Measurements from ENCODE around the gene LRRC36.

LRRC36 gene

DNA sequence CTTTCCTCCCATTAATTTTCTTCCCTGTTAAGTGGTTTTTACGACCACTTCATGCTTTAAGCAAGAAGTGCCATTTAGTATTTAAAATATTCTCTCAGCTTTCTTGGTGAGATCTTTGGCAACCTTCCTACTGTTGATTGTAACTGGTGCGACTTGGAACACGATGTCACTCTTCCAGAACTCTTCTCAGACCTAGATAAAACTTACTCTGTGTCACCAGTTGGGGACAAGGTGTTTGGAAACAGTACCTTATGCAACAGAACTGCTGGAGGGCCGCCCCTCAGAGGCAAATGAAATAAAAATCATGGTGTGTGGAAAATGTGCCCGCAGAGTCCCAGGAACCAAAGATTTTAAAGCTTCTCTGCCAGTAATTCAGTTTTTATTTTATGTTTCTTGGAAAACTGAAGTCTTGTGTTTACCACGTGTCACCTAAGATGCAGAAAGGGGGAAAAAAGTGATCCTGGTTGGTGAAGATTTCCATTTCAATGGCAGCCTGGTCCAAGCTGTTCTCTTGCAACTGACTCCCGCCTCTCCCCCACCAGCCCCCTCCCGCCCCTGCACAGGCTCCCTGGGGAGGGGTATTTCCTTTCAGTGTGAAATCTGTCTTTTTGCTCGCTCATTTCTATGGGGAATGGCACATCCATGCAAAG, 97.1 kb downstream of the LRRC36 start:
- Histone ChIP-seq H3K9me3 (ENCODE audit: insufficient read depth, low read depth, low read length) (no peaks in the 10 kb centered on the region), H3K79me2 (ENCODE audit: insufficient read depth, low read length) (no peaks in the 10 kb centered on the region), H3F3A (ENCODE audit: low read depth) (no peaks in the 10 kb centered on the region), H3K36me3 (ENCODE audit: insufficient read depth, low read length) (no peaks in the 10 kb centered on the region), H3K9me2 (replicated peaks; ENCODE audit: low read depth, low read length) (no peaks in the 10 kb centered on the region), H3K27me3 (ENCODE audit: insufficient read depth, low read length, poor library complexity, severe bottlenecking) (no peaks in the 10 kb centered on the region), H3K4me2 (ENCODE audit: low read depth, low read length, poor library complexity, severe bottlenecking) (no peak overlapping the region), H4K20me1 (ENCODE audit: insufficient read depth, low read length, poor library complexity, severe bottlenecking) (no peaks in the 10 kb centered on the region), H2AFZ (ENCODE audit: low read length) (no peak overlapping the region), H3K4me1 (ENCODE audit: insufficient read depth, low read length, poor library complexity, severe bottlenecking) (no peaks in the 10 kb centered on the region), H3K4me3 (ENCODE audit: low read length, poor library complexity, severe bottlenecking) (no peak overlapping the region), H3K9ac (ENCODE audit: low read depth, low read length, poor library complexity, severe bottlenecking) (no peak overlapping the region)
- TF ChIP-seq, protein P1, sequence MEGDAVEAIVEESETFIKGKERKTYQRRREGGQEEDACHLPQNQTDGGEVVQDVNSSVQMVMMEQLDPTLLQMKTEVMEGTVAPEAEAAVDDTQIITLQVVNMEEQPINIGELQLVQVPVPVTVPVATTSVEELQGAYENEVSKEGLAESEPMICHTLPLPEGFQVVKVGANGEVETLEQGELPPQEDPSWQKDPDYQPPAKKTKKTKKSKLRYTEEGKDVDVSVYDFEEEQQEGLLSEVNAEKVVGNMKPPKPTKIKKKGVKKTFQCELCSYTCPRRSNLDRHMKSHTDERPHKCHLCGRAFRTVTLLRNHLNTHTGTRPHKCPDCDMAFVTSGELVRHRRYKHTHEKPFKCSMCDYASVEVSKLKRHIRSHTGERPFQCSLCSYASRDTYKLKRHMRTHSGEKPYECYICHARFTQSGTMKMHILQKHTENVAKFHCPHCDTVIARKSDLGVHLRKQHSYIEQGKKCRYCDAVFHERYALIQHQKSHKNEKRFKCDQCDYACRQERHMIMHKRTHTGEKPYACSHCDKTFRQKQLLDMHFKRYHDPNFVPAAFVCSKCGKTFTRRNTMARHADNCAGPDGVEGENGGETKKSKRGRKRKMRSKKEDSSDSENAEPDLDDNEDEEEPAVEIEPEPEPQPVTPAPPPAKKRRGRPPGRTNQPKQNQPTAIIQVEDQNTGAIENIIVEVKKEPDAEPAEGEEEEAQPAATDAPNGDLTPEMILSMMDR (conservative IDR thresholded peaks at IDR 0.05; ENCODE audit: low read length) = no peak
- no peak for TF ChIP-seq EZH2phosphoT487 (IDR thresholded peaks at IDR 0.05; ENCODE audit: borderline replicate concordance)

DNA sequence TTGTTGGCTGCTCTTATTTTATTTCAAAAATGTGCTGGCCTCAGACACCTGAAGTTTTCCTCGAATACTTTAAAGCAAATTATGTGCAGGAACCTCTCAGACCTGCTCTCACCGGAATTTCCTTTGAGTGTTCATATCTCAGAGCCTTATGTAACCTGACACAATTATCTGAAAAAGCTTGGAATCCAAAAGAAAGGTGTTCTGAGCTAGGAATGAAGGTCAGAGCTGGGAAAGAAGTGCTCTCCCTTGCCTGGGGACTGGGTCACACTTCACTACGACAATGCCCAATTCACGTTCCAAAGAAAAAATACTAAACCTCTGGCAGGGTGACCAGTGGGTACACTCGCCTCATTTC, 97.6 kb downstream of the LRRC36 start:
- H3K4me1 ChIP-seq (ENCODE audit: insufficient read depth, low read length, poor library complexity, severe bottlenecking) = no peaks in the 10 kb centered on the region
- H3K4me3 ChIP-seq (ENCODE audit: low read length, poor library complexity, severe bottlenecking) = no peak overlapping the region
- no peaks in the 10 kb centered on the region for H3K9me2 ChIP-seq (replicated peaks; ENCODE audit: low read depth, low read length)
- H2AFZ ChIP-seq (ENCODE audit: low read length) = no peak overlapping the region
- H3F3A ChIP-seq (ENCODE audit: low read depth) = no peaks in the 10 kb centered on the region
- H3K9ac ChIP-seq (ENCODE audit: low read depth, low read length, poor library complexity, severe bottlenecking) = no peak overlapping the region
- no peak overlapping the region for H3K4me2 ChIP-seq (ENCODE audit: low read depth, low read length, poor library complexity, severe bottlenecking)
- no peaks in the 10 kb centered on the region for H3K27me3 ChIP-seq (ENCODE audit: insufficient read depth, low read length, poor library complexity, severe bottlenecking)
- no peaks in the 10 kb centered on the region for H4K20me1 ChIP-seq (ENCODE audit: insufficient read depth, low read length, poor library complexity, severe bottlenecking)
- no peaks in the 10 kb centered on the region for H3K9me3 ChIP-seq (ENCODE audit: insufficient read depth, low read depth, low read length)
- TF ChIP-seq, protein P1 (conservative IDR thresholded peaks at IDR 0.05; ENCODE audit: low read length) = no peak
- no peak for TF ChIP-seq EZH2phosphoT487 (IDR thresholded peaks at IDR 0.05; ENCODE audit: borderline replicate concordance)
- H3K79me2 ChIP-seq (ENCODE audit: insufficient read depth, low read length) = no peaks in the 10 kb centered on the region
- H3K36me3 ChIP-seq (ENCODE audit: insufficient read depth, low read length) = no peaks in the 10 kb centered on the region

DNA sequence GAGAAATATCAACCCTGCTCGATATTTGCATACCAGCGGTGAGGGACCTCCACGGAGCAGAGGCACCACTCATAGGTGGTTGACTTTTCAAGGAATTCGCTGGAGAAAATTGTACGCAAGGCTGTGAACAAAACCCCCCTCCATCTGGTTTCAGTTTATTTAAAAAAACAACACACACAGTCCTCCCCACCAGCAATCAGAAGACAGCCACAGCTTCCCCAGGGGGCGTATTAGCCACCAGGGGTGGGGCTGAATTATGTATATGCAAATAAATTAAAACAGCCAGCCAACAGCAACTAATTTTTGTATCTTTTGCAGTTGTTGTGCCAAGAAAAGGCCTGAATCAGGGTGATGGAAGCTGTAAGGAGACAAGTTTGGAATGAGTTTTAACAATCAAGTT, 98.4 kb downstream of the LRRC36 start:
- Histone ChIP-seq H3K4me2 (ENCODE audit: low read depth, low read length, poor library complexity, severe bottlenecking) (no peak overlapping the region), H3K9ac (ENCODE audit: low read depth, low read length, poor library complexity, severe bottlenecking) (no peak overlapping the region), H3K9me2 (replicated peaks; ENCODE audit: low read depth, low read length) (no peaks in the 10 kb centered on the region), H3K36me3 (ENCODE audit: insufficient read depth, low read length) (no peaks in the 10 kb centered on the region), H4K20me1 (ENCODE audit: insufficient read depth, low read length, poor library complexity, severe bottlenecking) (no peaks in the 10 kb centered on the region), H3K4me1 (ENCODE audit: insufficient read depth, low read length, poor library complexity, severe bottlenecking) (no peaks in the 10 kb centered on the region), H3K27me3 (ENCODE audit: insufficient read depth, low read length, poor library complexity, severe bottlenecking) (no peaks in the 10 kb centered on the region), H3K4me3 (ENCODE audit: low read length, poor library complexity, severe bottlenecking) (no peak overlapping the region), H3F3A (ENCODE audit: low read depth) (no peaks in the 10 kb centered on the region), H3K79me2 (ENCODE audit: insufficient read depth, low read length) (no peaks in the 10 kb centered on the region), H2AFZ (ENCODE audit: low read length) (no peak overlapping the region), H3K9me3 (ENCODE audit: insufficient read depth, low read depth, low read length) (no peaks in the 10 kb centered on the region)
- no peak for TF ChIP-seq EZH2phosphoT487 (IDR thresholded peaks at IDR 0.05; ENCODE audit: borderline replicate concordance)
- TF ChIP-seq, protein P1 (conservative IDR thresholded peaks at IDR 0.05; ENCODE audit: low read length) = no peak

Data from Loucy (cell line).